Muscle layer of duodenum (tissue), 2 donors: ENCODE measurements around the gene TSPY9.
"Not testable (repeated sequence)": the region's sequence is repeated elsewhere in the genome, so short reads cannot be mapped to it uniquely, and the experiment has no call there.

Experiments
- H3K27ac ChIP-seq: one replicate; pipeline ENCODE4 v1.7.0; 2013; ENCODE audit warnings: mild to moderate bottlenecking, low read length
- H3K27me3 ChIP-seq: one replicate; pipeline ENCODE4 v1.7.0; 2013; ENCODE audit warnings: low read depth, mild to moderate bottlenecking, control low read depth, low read length
- H3K36me3 ChIP-seq, 2 donors: one replicate each; pipeline ENCODE4 v1.7.0; 2013; ENCODE audit warnings: low read length in 2 of 2, control low read depth in 1 of 2, mild to moderate bottlenecking in 1 of 2; ENCODE audit not compliant: insufficient read depth in 2 of 2, control insufficient read depth in 1 of 2
- H3K4me1 ChIP-seq, 2 donors: one replicate each; pipeline ENCODE4 v1.7.0; 2013; ENCODE audit warnings: low read length in 2 of 2, mild to moderate bottlenecking in 2 of 2, control low read depth in 1 of 2, moderate library complexity in 1 of 2; ENCODE audit not compliant: insufficient read depth in 2 of 2, control insufficient read depth in 1 of 2
- H3K4me3 ChIP-seq, 2 donors: one replicate each; pipeline ENCODE4 v1.7.0; 2013; ENCODE audit warnings: low read length in 2 of 2, low read depth in 1 of 2, mild to moderate bottlenecking in 1 of 2
- H3K9me3 ChIP-seq, 2 donors: one replicate each; pipeline ENCODE4 v1.7.0; 2013; ENCODE audit warnings: low read length in 2 of 2, control low read depth in 1 of 2, mild to moderate bottlenecking in 1 of 2; ENCODE audit not compliant: control insufficient read depth in 1 of 2
- donor health status: healthy.

Gene TSPY9

GRCh38 chrY:9486967-9487366 is at the start of gene TSPY9:
TSS of gene TSPY9 (plus strand) at chrY:9487267. CDS start at chrY:9487313, 46 bp downstream.
- H3K9me3 ChIP-seq, H3K4me1 ChIP-seq, H3K27me3 ChIP-seq, H3K4me3 ChIP-seq, H3K36me3 ChIP-seq, H3K27ac ChIP-seq: not testable (repeated sequence)

GRCh38 chrY:9466655-9467054 is 20.4 kb upstream of the TSPY9 start, which contains the start of gene TSPY1:
TSS of gene TSPY1 (plus strand) at chrY:9466955. CDS start at chrY:9467001, 46 bp downstream.
- not testable (repeated sequence) for H3K4me3 ChIP-seq, H3K4me1 ChIP-seq, H3K9me3 ChIP-seq, H3K36me3 ChIP-seq, H3K27ac ChIP-seq, H3K27me3 ChIP-seq

- not testable (repeated sequence) for H3K36me3 ChIP-seq, H3K27me3 ChIP-seq, H3K9me3 ChIP-seq, H3K4me1 ChIP-seq, H3K4me3 ChIP-seq, H3K27ac ChIP-seq
Measured at GRCh38 chrY:9504396-9504795, 17.3 kb downstream of the TSPY9 start.

- not testable (repeated sequence) for H3K27ac ChIP-seq, H3K9me3 ChIP-seq, H3K4me3 ChIP-seq, H3K4me1 ChIP-seq, H3K36me3 ChIP-seq, H3K27me3 ChIP-seq
Measured at GRCh38 chrY:9516287-9516686, 29.2 kb downstream of the TSPY9 start.

- H3K36me3 ChIP-seq, H3K9me3 ChIP-seq, H3K4me3 ChIP-seq, H3K27me3 ChIP-seq, H3K4me1 ChIP-seq, H3K27ac ChIP-seq: not testable (repeated sequence)
Measured at GRCh38 chrY:9527580-9527979, 40.5 kb downstream of the TSPY9 start, which contains the start of gene TSPY10. TSS of gene TSPY10 (plus strand) at chrY:9527880. CDS start at chrY:9527926, 46 bp downstream.
